Ovary (tissue), 3 donors: ENCODE measurements around the gene RSU1.

Source experiments
- CTCF ChIP-seq, 3 donors: fragments of 450-650 bp in 2 of 3; fragments of 200-600 bp in 1 of 3; IDR thresholded peaks; one replicate each; pipeline versions ENCODE4 v1.5.1 to v1.8.0; 2016 to 2022; ENCODE audit warnings: antibody characterized with exemption in 3 of 3, mild to moderate bottlenecking in 1 of 3
- EP300 ChIP-seq: sonication (generic); formaldehyde crosslinking; IDR thresholded peaks from one replicate; pipeline ENCODE4 v1.6.1; 2017; ENCODE audit warnings: antibody characterized with exemption
- POLR2A ChIP-seq: fragments of 450-650 bp; IDR thresholded peaks from one replicate; pipeline ENCODE4 v1.6.1; 2017; ENCODE audit warnings: antibody characterized with exemption, mild to moderate bottlenecking, moderate library complexity
- donor health status: DM: no; HTN: no; CAD: no.

- TF ChIP-seq POLR2A (no peak), CTCF (IDR thresholded peaks at IDR 0.05) (no peak), EP300 (no peak)
These were observed 2.2 kb upstream of the RSU1 start for GRCh38 chr10:16819436-16819835.
